GM19023 (cell line): ENCODE data around the gene GPR75.

Experiments
- ATAC-seq: cut with Tn5 transposase; IDR thresholded peaks from one replicate; pipeline ENCODE4 v1.9.1; 2021; ENCODE audit warnings: mild to moderate bottlenecking, moderate library complexity; ENCODE audit not compliant: unreplicated experiment

GPR75 gene

DNA sequence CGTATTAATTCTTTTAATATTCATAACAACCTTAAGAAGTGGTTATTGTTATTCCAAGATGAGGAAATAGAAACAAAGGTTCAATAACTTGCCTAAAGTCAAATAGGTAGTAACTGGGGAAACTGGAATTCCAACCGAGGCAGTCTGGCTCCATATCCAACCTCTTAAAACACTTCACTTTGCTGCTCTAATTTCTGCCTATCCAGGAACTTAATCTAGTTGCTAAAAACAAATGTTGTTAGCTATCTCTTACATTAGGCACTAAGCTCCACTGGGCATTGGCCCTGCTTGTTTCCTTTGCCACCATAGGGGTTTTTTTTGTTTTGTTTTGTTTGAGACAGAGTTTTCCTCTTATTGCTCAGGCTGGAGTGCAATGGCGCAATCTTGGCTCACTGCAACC, 48.2 kb downstream of the GPR75 start:
- ATAC-seq, result no peak
